Prostate gland (tissue), 2 donors: Measurements from ENCODE around the gene RNGTT. TPM values are rescaled to one million over a fixed set of nuclear protein-coding genes. Genes with fewer than 3 reads are reported as not detected.
"Not testable (repeated sequence)": the region's sequence is repeated elsewhere in the genome, so short reads cannot be mapped to it uniquely, and the experiment has no call there.

Source experiments
- DNase-seq: peaks from one replicate; pipeline ENCODE4 v3.0.0-alpha.2; 2019; ENCODE audit warnings: low spot score
- H3K27ac ChIP-seq, 2 donors: fragments of 200-600 bp; sonication (generic); 2 replicates each; pipeline ENCODE4 v1.5.1; 2017 to 2019
- H3K27me3 ChIP-seq: fragments of 200-600 bp; sonication (generic); replicated peaks from 2 replicates; pipeline ENCODE4 v1.5.1; 2019; ENCODE audit not compliant: insufficient read depth
- H3K36me3 ChIP-seq, 2 donors: fragments of 200-600 bp; sonication (generic); 1 replicate in 1 of 2; 2 replicates in 1 of 2; pipeline versions ENCODE4 v1.5.1 to v1.8.1; 2017 to 2019
- H3K4me1 ChIP-seq: fragments of 200-600 bp; sonication (generic); replicated peaks from 2 replicates; pipeline ENCODE4 v1.5.1; 2019
- H3K4me3 ChIP-seq, 2 donors: fragments of 200-600 bp; sonication (generic); 2 replicates each; pipeline ENCODE4 v1.5.1; 2017 to 2019
- H3K9me3 ChIP-seq: fragments of 200-600 bp; sonication (generic); 2 replicates; pipeline ENCODE4 v1.5.1; 2017
- CTCF ChIP-seq, 4 experiments: fragments of 200-600 bp in 2 of 4; fragments of 450-650 bp in 2 of 4; sonication (generic) in 2 of 4; IDR thresholded peaks; 1 replicate in 3 of 4; 2 replicates in 1 of 4; pipeline ENCODE4 v1.5.1; 2016 to 2019; ENCODE audit warnings: antibody characterized with exemption in 4 of 4, mild to moderate bottlenecking in 2 of 4, moderate library complexity in 2 of 4
- POLR2A ChIP-seq: fragments of 450-650 bp; IDR thresholded peaks from one replicate; pipeline ENCODE4 v1.6.1; 2016; ENCODE audit warnings: antibody characterized with exemption, mild to moderate bottlenecking
- POLR2AphosphoS5 ChIP-seq: sonication (generic); formaldehyde crosslinking; IDR thresholded peaks from one replicate; pipeline ENCODE4 v1.6.1; 2017; ENCODE audit warnings: antibody characterized with exemption
- WGBS: methylation state at CpG from one replicate; pipeline ENCODE4 v1.1.5; 2018; 5-methylcytosine and 5-hydroxymethylcytosine counted together
- intact Hi-C: fragments of 100-400 bp; cut with DNase I; formaldehyde crosslinking; loops from one replicate; pipeline ENCODE4 v1.14.2; 2022
- total RNA-seq, 2 donors: library from RNA; depleted of rRNA; stranded (reverse); fragments of >200 nt; gene quantifications; one replicate each; pipeline ENCODE4 v1.1.0, GENCODE V29; 2016

Gene RNGTT
- total RNA-seq, 2 donors from 2014 or later: 10.1 to 23.6 TPM

- H3K27me3 ChIP-seq: no peaks in the 10 kb centered on the region
- 91% methylated on average over 2 of the region's 2 CpGs for WGBS
- no peak overlapping the region for H3K4me3 ChIP-seq
- TF ChIP-seq POLR2AphosphoS5: no peak
- no peak for TF ChIP-seq CTCF (IDR thresholded peaks at IDR 0.05)
- TF ChIP-seq POLR2A: no peak
- H3K4me1 ChIP-seq: no peaks in the 10 kb centered on the region
- no peaks in the 10 kb centered on the region for H3K9me3 ChIP-seq
- no peaks in the 10 kb centered on the region for H3K36me3 ChIP-seq
- intact Hi-C loops: no loop called here
- no peak for DNase-seq
- H3K27ac ChIP-seq: no peak overlapping the region
Observed at GRCh38 chr6:88804701-88805100, 158.7 kb downstream of the RNGTT start.

- H3K27me3 ChIP-seq: no peaks in the 10 kb centered on the region
- H3K4me1 ChIP-seq: no peaks in the 10 kb centered on the region
- intact Hi-C loops: no loop called here
- no peak overlapping the region for H3K4me3 ChIP-seq
- no peak overlapping the region for H3K27ac ChIP-seq
- H3K36me3 ChIP-seq: no peaks in the 10 kb centered on the region
- no peaks in the 10 kb centered on the region for H3K9me3 ChIP-seq
- no peak for DNase-seq
- TF ChIP-seq POLR2A: no peak
- no peak for TF ChIP-seq POLR2AphosphoS5
- no peak for TF ChIP-seq CTCF (IDR thresholded peaks at IDR 0.05)
Observed at GRCh38 chr6:88785478-88785877, 177.9 kb downstream of the RNGTT start.

- no peak overlapping the region for H3K4me3 ChIP-seq
- DNase-seq: peak; percentile 5
- intact Hi-C loops: loop anchor here (5.0 kb wide), 1 partner anchor 854 kb away; no protein-coding TSS in a partner anchor
Observed at GRCh38 chr6:88780714-88781389, 182.6 kb downstream of the RNGTT start.

GRCh38 chr6:88775866-88776571, 187.4 kb downstream of the RNGTT start:
- Histone ChIP-seq H3K27ac (no peak overlapping the region), H3K27me3 (no peaks in the 10 kb centered on the region), H3K4me3 (no peak overlapping the region), H3K4me1 (no peaks in the 10 kb centered on the region), H3K9me3 (no peaks in the 10 kb centered on the region), H3K36me3 (no peaks in the 10 kb centered on the region)
- TF ChIP-seq POLR2AphosphoS5 (no peak), CTCF (IDR thresholded peaks at IDR 0.05) (no peak), POLR2A (no peak)
- intact Hi-C loops: no loop called here
- 95% methylated on average over 8 of the region's 8 CpGs for WGBS
- DNase-seq: no peak

More at GRCh38 chr6:88780714-88781389, 182.6 kb downstream of the RNGTT start:
- Histone ChIP-seq H3K9me3 (no peaks in the 10 kb centered on the region), H3K4me1 (no peaks in the 10 kb centered on the region), H3K27me3 (no peaks in the 10 kb centered on the region), H3K36me3 (no peaks in the 10 kb centered on the region), H3K27ac (no peak overlapping the region)
- 67% methylated on average over 5 of the region's 5 CpGs for WGBS
- TF ChIP-seq CTCF (IDR thresholded peaks at IDR 0.05): peak; percentile 36 to 66 (median 52)
- TF ChIP-seq POLR2A: no peak

GRCh38 chr6:88768114-88768513, 195.3 kb downstream of the RNGTT start:
- DNase-seq, intact Hi-C loops, H3K4me1 ChIP-seq, H3K4me3 ChIP-seq, H3K27me3 ChIP-seq, H3K9me3 ChIP-seq, H3K36me3 ChIP-seq, H3K27ac ChIP-seq: not testable (repeated sequence)
- 73% methylated on average over 2 of the region's 2 CpGs for WGBS
